K562 (cell line): ENCODE results near the gene EVI5. TPM values are rescaled to one million over a fixed set of nuclear protein-coding genes. Genes with fewer than 3 reads are reported as not detected.

Source experiments
- EP300 ChIP-seq: IDR thresholded peaks from 2 replicates; pipeline ENCODE4 v1.6.1; 2012; ENCODE audit warnings: low read length, improper control_type of control experiment
- FOXP1 ChIP-seq: sonication (generic); formaldehyde crosslinking; IDR thresholded peaks from 2 replicates; pipeline ENCODE4 v1.8.0; 2022; ENCODE audit warnings: mild to moderate bottlenecking, missing genetic modification reagents
- KLF13 ChIP-seq: fragments of 450-650 bp; IDR thresholded peaks from 2 replicates; pipeline ENCODE4 v1.6.1; 2016; ENCODE audit warnings: missing genetic modification characterization, low read depth, mild to moderate bottlenecking, missing compliant biosample characterization, moderate library complexity, borderline replicate concordance
- MECOM ChIP-seq: fragments of 250-450 bp; sonication (Bioruptor Pico); IDR thresholded peaks from 2 replicates; pipeline ENCODE4 v1.8.0; 2022; ENCODE audit warnings: inconsistent platforms
- MYNN ChIP-seq, 2 experiments: sonication (generic); formaldehyde crosslinking in 1 of 2; IDR thresholded peaks; 2 replicates each; pipeline versions ENCODE4 v1.5.0 to v1.6.1; 2016 to 2020; ENCODE audit warnings: antibody characterized with exemption in 1 of 2, missing genetic modification reagents in 1 of 2
- NFIC ChIP-seq: fragments of 450-650 bp; IDR thresholded peaks from 2 replicates; pipeline ENCODE4 v1.6.1; 2017; ENCODE audit warnings: mild to moderate bottlenecking, inconsistent platforms
- PTRF ChIP-seq: fragments of 450-650 bp; IDR thresholded peaks from 2 replicates; pipeline ENCODE4 v1.6.1; 2016; ENCODE audit warnings: mild to moderate bottlenecking, missing genetic modification characterization, missing compliant biosample characterization
- SAP30 ChIP-seq: fragments of 200-600 bp; sonication (generic); IDR thresholded peaks from 2 replicates; pipeline ENCODE4 v1.6.1; 2012; ENCODE audit warnings: borderline replicate concordance, low read depth, mild to moderate bottlenecking, moderate library complexity, low read length, control low read depth, inconsistent platforms; ENCODE audit not compliant: insufficient read depth, poor library complexity, severe bottlenecking
- TAF9B ChIP-seq: fragments of 450-650 bp; IDR thresholded peaks from 2 replicates; pipeline ENCODE4 v1.6.1; 2018; ENCODE audit warnings: mild to moderate bottlenecking; ENCODE audit not compliant: partially characterized antibody
- TBL1XR1 ChIP-seq, 2 experiments: IDR thresholded peaks; 2 replicates each; pipeline ENCODE4 v1.6.1; 2012; ENCODE audit warnings: improper control_type of control experiment in 2 of 2, low read length in 2 of 2, mild to moderate bottlenecking in 1 of 2
- TCF3 ChIP-seq: sonication (generic); formaldehyde crosslinking; IDR thresholded peaks from 2 replicates; pipeline ENCODE4 v1.4.0; 2020; ENCODE audit warnings: mild to moderate bottlenecking, missing genetic modification reagents
- ZBTB11 ChIP-seq, 3 experiments: fragments of 200-800 bp in 1 of 3; fragments of 250-450 bp in 1 of 3; fragments of 450-650 bp in 1 of 3; sonication (Bioruptor Pico) in 1 of 3; sonication (Bioruptor generic) in 1 of 3; formaldehyde crosslinking in 1 of 3; IDR thresholded peaks; 2 replicates each; pipeline versions ENCODE4 v1.6.1 to v1.8.0; 2016 to 2022; ENCODE audit warnings: mild to moderate bottlenecking in 2 of 3, missing genetic modification characterization in 2 of 3, missing compliant biosample characterization in 1 of 3, moderate library complexity in 1 of 3
- ZBTB40 ChIP-seq, 2 experiments: fragments of 450-650 bp in 1 of 2; sonication (generic) in 1 of 2; formaldehyde crosslinking in 1 of 2; IDR thresholded peaks; 2 replicates each; pipeline versions ENCODE4 v1.7.1 to v1.9.0; 2016 to 2022; ENCODE audit warnings: inconsistent platforms in 1 of 2, mild to moderate bottlenecking in 1 of 2, missing genetic modification reagents in 1 of 2
- polyA plus RNA-seq, 8 experiments: library from polyadenylated mRNA; depleted of rRNA in 4 of 8; stranded (reverse) in 5 of 8; unstranded in 3 of 8; fragments of >200 nt; fragmentation: Nextera tagmentation in 2 of 8; fragmentation: Illumina TruSeq in 1 of 8; extraction: Ambion mirVana in 2 of 8; extraction: Trizol in 1 of 8; gene quantifications; 2 replicates each; pipeline versions ENCODE4 v1.2.1 to v1.2.3, GENCODE V29; 2011 to 2014; ENCODE audit warnings: inconsistent platforms in 1 of 8, missing spikeins in 1 of 8
- total RNA-seq, 7 experiments: library from RNA; depleted of rRNA in 6 of 7; stranded (reverse); fragments of >200 nt in 6 of 7; fragmentation: Illumina TruSeq in 2 of 7; extraction: Trizol in 2 of 7; gene quantifications; 2 replicates each; pipeline versions ENCODE4 v1.2.1 to v1.2.3, GENCODE V29; 2011 to 2021; ENCODE audit warnings: low replicate concordance in 1 of 7

Gene EVI5
- total and polyA plus RNA-seq, 9 of the 15 experiments (the other 6 are each of a cell fraction or from before 2014, with no cell fraction given): 1.7 to 50.1 (median 13.7) TPM

GRCh38 chr1:92653605-92654381 is 131.1 kb downstream of the EVI5 start (continued):
- no peak for TF ChIP-seq ZBTB11 (CRISPR knock-in tag; IDR thresholded peaks at IDR 0.05)
- no peak for TF ChIP-seq ZBTB40 (IDR thresholded peaks at IDR 0.05)
- no peak for TF ChIP-seq ZBTB40 (CRISPR knock-in tag; IDR thresholded peaks at IDR 0.05)
- no peak; the same call in 1 of the 2 replicates for TF ChIP-seq EP300
- TF ChIP-seq TBL1XR1 (IDR thresholded peaks at IDR 0.05; ENCODE audit: low read length in 2 of 2): no peak
- peak; percentile 40 for TF ChIP-seq TCF3 (CRISPR knock-in tag)
- peak; percentile 81 for TF ChIP-seq NFIC
- TF ChIP-seq MECOM (CRISPR knock-in tag): no peak
- TF ChIP-seq TAF9B: no peak
- no peak for TF ChIP-seq PTRF (tag)
- no peak for TF ChIP-seq SAP30
- TF ChIP-seq KLF13 (tag): no peak
- no peak for TF ChIP-seq MYNN (IDR thresholded peaks at IDR 0.05)
- no peak for TF ChIP-seq MYNN (CRISPR knock-in tag; IDR thresholded peaks at IDR 0.05)
- TF ChIP-seq FOXP1 (CRISPR knock-in tag): no peak
